BLaER1 (cell line): Measurements from ENCODE around the gene ERN1.

Source experiments
- H3K27ac ChIP-seq: shearing (Covaris generic); formaldehyde crosslinking; 2 replicates; pipeline ENCODE4 v1.8.1; 2022
- H3K27me3 ChIP-seq: shearing (Covaris generic); formaldehyde crosslinking; 2 replicates; pipeline ENCODE4 v1.8.1; 2022
- H3K36me3 ChIP-seq: shearing (Covaris generic); formaldehyde crosslinking; 2 replicates; pipeline ENCODE4 v1.8.1; 2022
- H3K4me1 ChIP-seq: shearing (Covaris generic); formaldehyde crosslinking; 2 replicates; pipeline ENCODE4 v1.8.1; 2022
- H3K4me2 ChIP-seq: shearing (Covaris generic); formaldehyde crosslinking; 2 replicates; pipeline ENCODE4 v1.8.1; 2022
- H3K4me3 ChIP-seq: shearing (Covaris generic); formaldehyde crosslinking; 2 replicates; pipeline ENCODE4 v1.8.1; 2022
- H3K9ac ChIP-seq: shearing (Covaris generic); formaldehyde crosslinking; 2 replicates; pipeline ENCODE4 v1.8.1; 2022
- H3K9me3 ChIP-seq: shearing (Covaris generic); formaldehyde crosslinking; 2 replicates; pipeline ENCODE4 v1.8.1; 2022
- H4K20me1 ChIP-seq: shearing (Covaris generic); formaldehyde crosslinking; 2 replicates; pipeline ENCODE4 v1.8.1; 2022
- Cebpa-rat ChIP-seq: shearing (Covaris generic); IDR thresholded peaks from 2 replicates; pipeline ENCODE4 v1.8.1; 2022

ERN1 gene

DNA sequence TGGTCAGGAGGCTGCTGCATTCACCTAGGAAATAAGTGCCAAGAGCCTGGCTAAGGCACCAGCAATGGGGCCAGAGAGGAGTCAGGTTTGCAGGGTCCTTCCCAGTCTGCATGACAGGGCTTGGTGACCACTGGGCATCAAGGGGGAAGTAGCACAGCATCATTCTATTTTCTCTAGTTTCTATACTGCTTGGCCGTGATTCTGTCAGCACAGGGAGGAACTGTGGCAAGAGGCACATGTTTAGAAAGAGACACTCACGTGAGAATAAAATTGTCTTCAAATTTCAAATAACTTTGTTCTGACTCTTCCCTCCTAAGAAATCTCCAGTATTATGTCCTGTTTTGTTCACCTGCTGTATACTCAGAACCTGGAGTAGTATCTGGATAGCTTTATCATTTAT lies 37.8 kb downstream of the ERN1 start:
- Histone ChIP-seq H4K20me1 (no peaks in the 10 kb centered on the region), H3K36me3 (peaks cover 20% of the 10 kb centered on the region; the same call in 1 of the 2 replicates), H3K9me3 (peaks cover 3% of the 10 kb centered on the region; the same call in 1 of the 2 replicates), H3K27me3 (no peaks in the 10 kb centered on the region), H3K4me3 (no peak overlapping the region), H3K9ac (no peak overlapping the region), H3K4me2 (no peak overlapping the region), H3K27ac (no peak overlapping the region), H3K4me1 (peaks cover 8% of the 10 kb centered on the region)
- no peak for TF ChIP-seq Cebpa-rat

DNA sequence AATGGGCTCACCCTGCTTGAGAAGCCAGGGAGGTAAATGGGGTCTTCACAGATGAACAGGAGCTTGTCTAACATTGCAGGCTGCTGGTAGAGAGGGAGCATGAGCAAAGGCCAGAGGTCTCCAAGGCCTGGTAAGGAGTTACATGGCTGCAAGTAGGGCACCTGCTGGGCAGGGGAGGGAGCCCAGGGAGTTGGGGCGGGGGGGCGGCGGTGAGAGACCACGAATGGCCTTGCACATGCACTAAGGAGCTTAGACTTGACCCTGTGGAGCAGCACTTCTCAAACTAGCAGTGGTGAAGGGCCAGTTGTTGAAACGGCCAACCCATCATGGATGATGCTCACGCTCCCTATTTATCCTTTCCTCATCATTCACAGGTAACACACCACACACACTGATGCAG lies 38.4 kb downstream of the ERN1 start:
- peaks cover 8% of the 10 kb centered on the region for H3K4me1 ChIP-seq
- H3K9ac ChIP-seq = no peak overlapping the region
- H3K4me3 ChIP-seq = no peak overlapping the region
- H3K9me3 ChIP-seq = peaks cover 3% of the 10 kb centered on the region; the same call in 1 of the 2 replicates
- H3K4me2 ChIP-seq = no peak overlapping the region
- no peaks in the 10 kb centered on the region for H3K27me3 ChIP-seq
- no peak for TF ChIP-seq Cebpa-rat
- peaks cover 15% of the 10 kb centered on the region; the same call in 1 of the 2 replicates for H3K36me3 ChIP-seq
- H3K27ac ChIP-seq = no peak overlapping the region
- H4K20me1 ChIP-seq = no peaks in the 10 kb centered on the region

- H3K9ac ChIP-seq = no peak overlapping the region
- H3K27me3 ChIP-seq = no peaks in the 10 kb centered on the region
- no peak overlapping the region for H3K4me3 ChIP-seq
- H4K20me1 ChIP-seq = no peaks in the 10 kb centered on the region
- H3K27ac ChIP-seq = no peak overlapping the region
- H3K36me3 ChIP-seq = peaks cover 12% of the 10 kb centered on the region; the same call in 1 of the 2 replicates
- H3K9me3 ChIP-seq = peaks cover 3% of the 10 kb centered on the region; the same call in 1 of the 2 replicates
- peaks cover 8% of the 10 kb centered on the region for H3K4me1 ChIP-seq
- H3K4me2 ChIP-seq = no peak overlapping the region
- no peak for TF ChIP-seq Cebpa-rat
Observed at GRCh38 chr17:64091116-64091515, 38.8 kb downstream of the ERN1 start.

- no peak for TF ChIP-seq Cebpa-rat
- H4K20me1 ChIP-seq = no peaks in the 10 kb centered on the region
- 0 out of 2 replicates have a peak, but pooled peaks cover 6% of the 10 kb centered on the region for H3K36me3 ChIP-seq
- no peaks in the 10 kb centered on the region for H3K27me3 ChIP-seq
- no peak overlapping the region for H3K4me3 ChIP-seq
- no peak overlapping the region for H3K9ac ChIP-seq
- no peak overlapping the region for H3K4me2 ChIP-seq
- H3K9me3 ChIP-seq = no peaks in the 10 kb centered on the region
- no peak overlapping the region for H3K27ac ChIP-seq
- peaks cover 2% of the 10 kb centered on the region for H3K4me1 ChIP-seq
Observed at GRCh38 chr17:64090144-64090543, 39.8 kb downstream of the ERN1 start.

DNA sequence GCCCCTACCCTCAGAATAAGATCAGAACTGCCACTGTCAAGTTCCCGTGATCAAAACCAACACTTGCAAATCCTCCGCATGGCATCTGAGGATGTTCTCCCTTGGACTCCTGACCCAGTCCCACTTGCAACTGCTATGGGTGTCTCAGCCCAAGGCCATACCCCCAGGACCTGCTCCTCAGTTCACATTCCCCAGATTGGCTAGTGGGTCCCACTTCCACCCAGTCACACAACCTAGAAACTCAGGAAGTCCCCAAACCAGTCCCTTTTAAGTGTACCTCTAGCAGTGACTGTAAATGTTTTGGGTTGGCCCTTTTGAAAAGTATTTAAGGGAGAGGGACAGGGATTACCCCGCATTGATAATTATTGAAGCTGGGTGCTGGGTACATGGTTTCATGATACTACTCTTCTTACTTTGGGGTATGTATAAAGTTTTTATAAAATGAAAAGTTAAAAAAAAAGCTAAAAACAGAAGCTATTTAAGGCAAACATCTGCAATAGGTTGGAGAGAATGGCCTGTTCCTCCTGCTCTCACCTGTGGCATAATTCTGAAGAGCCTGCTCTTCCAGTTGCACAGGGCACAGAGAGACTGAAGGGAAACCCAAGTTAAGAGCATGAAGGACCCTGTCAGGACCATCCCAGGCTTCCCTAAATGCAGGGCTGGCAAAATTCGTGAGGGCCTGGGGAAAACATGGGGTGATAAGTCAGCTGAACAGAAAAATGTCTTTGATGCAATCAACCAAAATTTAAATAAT lies 42.5 kb downstream of the ERN1 start:
- Histone ChIP-seq H3K4me1 (peaks cover 10% of the 10 kb centered on the region), H3K9me3 (no peaks in the 10 kb centered on the region), H3K4me2 (no peak overlapping the region), H3K27ac (no peak overlapping the region), H3K9ac (no peak overlapping the region), H4K20me1 (no peaks in the 10 kb centered on the region), H3K36me3 (no peaks in the 10 kb centered on the region), H3K27me3 (no peaks in the 10 kb centered on the region), H3K4me3 (no peak overlapping the region)
- TF ChIP-seq Cebpa-rat = no peak

DNA sequence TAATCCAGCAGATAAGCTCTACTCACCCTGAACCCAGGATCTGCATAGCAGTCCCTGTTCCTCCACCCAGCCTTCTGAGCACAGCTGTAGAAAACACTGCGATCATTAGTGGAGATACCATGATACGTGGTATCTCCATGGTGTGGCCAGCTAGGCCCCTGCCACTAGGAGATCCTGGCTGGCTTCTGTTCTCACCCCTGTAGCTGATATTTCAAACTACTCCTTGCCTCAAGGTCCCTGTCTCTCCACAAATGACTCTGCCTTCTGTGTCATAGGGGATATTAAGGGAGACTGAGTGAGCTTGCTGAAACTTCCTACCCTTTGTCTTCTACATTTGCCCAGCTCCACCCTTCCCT lies 44.3 kb downstream of the ERN1 start:
- no peaks in the 10 kb centered on the region for H3K27me3 ChIP-seq
- no peak overlapping the region for H3K4me3 ChIP-seq
- H3K4me2 ChIP-seq = no peak overlapping the region
- no peaks in the 10 kb centered on the region for H3K9me3 ChIP-seq
- no peaks in the 10 kb centered on the region for H4K20me1 ChIP-seq
- H3K4me1 ChIP-seq = peaks cover 19% of the 10 kb centered on the region
- no peaks in the 10 kb centered on the region for H3K36me3 ChIP-seq
- H3K9ac ChIP-seq = no peak overlapping the region
- no peak overlapping the region for H3K27ac ChIP-seq
- TF ChIP-seq Cebpa-rat = no peak

DNA sequence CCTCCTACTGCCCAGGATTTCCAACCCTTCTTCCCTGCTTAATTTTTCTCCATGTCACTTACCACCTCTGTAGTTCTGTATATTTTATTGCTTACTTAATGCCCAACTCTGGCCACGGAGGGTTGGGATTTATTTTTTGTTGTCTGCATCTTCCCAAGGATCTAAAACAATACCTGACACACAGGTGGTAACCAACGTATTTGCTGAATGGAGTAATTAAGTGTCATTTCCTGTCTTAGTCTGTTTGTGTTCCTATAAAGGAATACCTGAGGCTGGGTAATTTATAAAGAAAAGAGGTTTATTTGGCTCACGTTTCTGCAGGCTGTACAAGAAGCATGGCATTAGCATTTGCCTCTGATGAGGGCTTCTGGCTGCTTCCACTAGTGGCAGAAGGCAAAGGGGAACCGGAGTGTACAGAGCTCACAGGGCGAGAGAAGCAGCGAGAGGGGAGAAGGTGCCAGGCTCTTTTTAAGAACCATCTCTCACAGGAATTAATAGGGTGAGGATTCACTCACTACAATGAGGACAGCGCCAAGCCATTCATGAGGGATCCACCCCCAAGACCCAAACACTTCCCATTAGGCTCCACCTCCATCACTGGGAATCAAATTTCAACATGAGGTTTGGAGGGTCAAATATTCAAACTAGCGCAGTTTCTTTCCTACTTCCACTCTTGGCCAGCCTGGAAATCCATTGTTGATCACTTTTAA lies 44.8 kb downstream of the ERN1 start:
- Histone ChIP-seq H3K4me2 (no peak overlapping the region), H3K9ac (no peak overlapping the region), H3K27ac (no peak overlapping the region)

DNA sequence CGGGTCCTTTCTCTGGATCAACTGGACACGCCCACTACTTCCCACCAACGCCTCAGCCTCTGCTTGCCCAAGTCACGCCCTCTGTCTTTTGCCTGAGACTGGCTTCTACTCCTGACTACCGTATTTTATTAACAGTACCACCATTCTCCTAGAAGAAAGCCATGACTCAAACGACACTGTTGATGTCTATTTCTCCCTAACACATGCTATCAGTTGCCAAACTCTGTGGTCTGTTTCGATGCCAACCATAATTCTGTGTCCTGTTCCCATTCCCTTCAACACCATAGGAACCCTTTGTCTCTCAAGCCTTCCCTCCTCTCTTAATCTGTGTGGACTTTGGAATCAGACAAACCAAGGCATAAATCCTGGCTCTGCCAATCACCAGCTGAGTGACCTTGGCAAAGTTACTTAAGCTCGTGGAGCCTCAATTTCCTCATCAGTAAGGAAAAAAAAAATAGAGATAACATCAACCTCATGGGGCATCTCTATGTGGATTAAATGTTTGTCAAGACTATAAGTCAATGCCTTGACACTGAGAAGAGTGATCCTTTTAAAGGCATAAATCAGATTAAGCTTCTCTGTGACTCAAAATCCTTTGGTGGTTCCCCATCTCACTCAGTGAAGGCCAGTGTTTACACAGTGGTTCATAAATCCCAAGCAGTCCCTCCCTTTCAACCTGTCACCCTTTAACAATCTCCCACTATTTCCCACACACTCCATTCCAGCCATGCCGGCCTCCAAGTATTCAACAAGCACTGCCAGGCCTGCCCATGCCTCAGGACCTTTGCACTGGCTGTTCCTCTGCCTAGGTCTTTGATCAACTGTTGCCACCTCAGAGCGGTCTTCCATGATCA lies 45.6 kb downstream of the ERN1 start:
- no peaks in the 10 kb centered on the region for H3K9me3 ChIP-seq
- H3K27ac ChIP-seq = no peak overlapping the region
- no peaks in the 10 kb centered on the region for H4K20me1 ChIP-seq
- no peak overlapping the region for H3K4me3 ChIP-seq
- H3K36me3 ChIP-seq = no peaks in the 10 kb centered on the region
- H3K4me2 ChIP-seq = no peak overlapping the region
- H3K9ac ChIP-seq = no peak overlapping the region
- peaks cover 19% of the 10 kb centered on the region for H3K4me1 ChIP-seq
- TF ChIP-seq Cebpa-rat = no peak
- H3K27me3 ChIP-seq = no peaks in the 10 kb centered on the region

More for the DNA sequence above, 44.8 kb downstream of the ERN1 start:
- no peaks in the 10 kb centered on the region for H3K36me3 ChIP-seq
- H3K4me3 ChIP-seq = no peak overlapping the region
- no peaks in the 10 kb centered on the region for H3K9me3 ChIP-seq
- H3K4me1 ChIP-seq = peaks cover 19% of the 10 kb centered on the region
- TF ChIP-seq Cebpa-rat = no peak
- no peaks in the 10 kb centered on the region for H4K20me1 ChIP-seq
- H3K27me3 ChIP-seq = no peaks in the 10 kb centered on the region

- no peaks in the 10 kb centered on the region for H3K27me3 ChIP-seq
- H3K9me3 ChIP-seq = no peaks in the 10 kb centered on the region
- no peak overlapping the region for H3K9ac ChIP-seq
- no peak for TF ChIP-seq Cebpa-rat
- H3K4me3 ChIP-seq = no peak overlapping the region
- peaks cover 3% of the 10 kb centered on the region; the same call in 1 of the 2 replicates for H3K36me3 ChIP-seq
- peaks cover 19% of the 10 kb centered on the region for H3K4me1 ChIP-seq
- H4K20me1 ChIP-seq = no peaks in the 10 kb centered on the region
- H3K27ac ChIP-seq = no peak overlapping the region
- H3K4me2 ChIP-seq = no peak overlapping the region
Observed at GRCh38 chr17:64083563-64084085, 46.3 kb downstream of the ERN1 start.
